Testis (tissue), 5 donors: ENCODE measurements around the gene KCNIP1. TPM values are rescaled to one million over a fixed set of nuclear protein-coding genes. Genes with fewer than 3 reads are reported as not detected.

Experiments
- DNase-seq: peaks from one replicate; pipeline ENCODE4 v3.0.0-alpha.2; 2019
- H3K27ac ChIP-seq, 2 donors: fragments of 200-600 bp; sonication (generic); one replicate each; pipeline ENCODE4 v1.5.1; 2019
- H3K27me3 ChIP-seq: fragments of 200-600 bp; sonication (generic); one replicate; pipeline ENCODE4 v1.5.1; 2019
- H3K36me3 ChIP-seq: fragments of 200-600 bp; sonication (generic); one replicate; pipeline ENCODE4 v1.5.1; 2017; ENCODE audit warnings: low read depth; ENCODE audit errors: missing control alignments
- H3K4me1 ChIP-seq: fragments of 200-600 bp; sonication (generic); one replicate; pipeline ENCODE4 v1.5.1; 2019
- H3K4me3 ChIP-seq, 2 donors: fragments of 200-600 bp; sonication (generic); one replicate each; pipeline ENCODE4 v1.5.1; 2017 to 2019
- H3K9me3 ChIP-seq: fragments of 200-600 bp; sonication (generic); one replicate; pipeline ENCODE4 v1.5.1; 2017
- CTCF ChIP-seq, 3 experiments: fragments of 450-650 bp in 2 of 3; fragments of 200-600 bp in 1 of 3; sonication (generic) in 1 of 3; IDR thresholded peaks; one replicate each; pipeline ENCODE4 v1.5.1; 2016 to 2019; ENCODE audit warnings: antibody characterized with exemption in 3 of 3, mild to moderate bottlenecking in 2 of 3, moderate library complexity in 1 of 3
- POLR2A ChIP-seq: fragments of 450-650 bp; IDR thresholded peaks from one replicate; pipeline ENCODE4 v1.6.1; 2017; ENCODE audit warnings: antibody characterized with exemption, mild to moderate bottlenecking, moderate library complexity
- WGBS, 2 donors: methylation state at CpG; one replicate each; pipeline ENCODE4 v1.1.5; 2018; 5-methylcytosine and 5-hydroxymethylcytosine counted together
- intact Hi-C: fragments of 100-400 bp; cut with DNase I; formaldehyde crosslinking; loops from one replicate; pipeline ENCODE4 v1.15.1; 2023; ENCODE audit warnings: low total_unique reads
- long read RNA-seq, 2 donors: transcript quantifications; one replicate each; lab custom pipeline, GENCODE V29; 2026
- polyA plus RNA-seq: library from polyadenylated mRNA; stranded (reverse); fragments of 350-450 nt; fragmentation: Illumina TruSeq; extraction: RNeasy Lipid Tissue Mini Kit (QIAGEN cat#74804); gene quantifications from one replicate; pipeline ENCODE4 v1.2.3, GENCODE V29; 2014; ENCODE audit warnings: low read depth, low replicate concordance; ENCODE audit not compliant: insufficient read depth
- total RNA-seq, 2 donors: library from RNA; depleted of rRNA; stranded (reverse); fragments of >200 nt; gene quantifications; one replicate each; pipeline ENCODE4 v1.2.3, GENCODE V29; 2016

The KCNIP1 gene
- total RNA-seq, result 10 to 100 TPM; 13.4 to 14.8 TPM
- 5.9 TPM for polyA plus RNA-seq
- long read RNA-seq, donor 1, result 0 reads
- long read RNA-seq, donor 2, result 0 reads

- no peak for TF ChIP-seq CTCF (IDR thresholded peaks at IDR 0.05)
- no peak for TF ChIP-seq POLR2A
- WGBS, 2 donors, result 9 to 10% methylated on average over 9 to 24 of the region's 65 CpGs
- Histone ChIP-seq H3K4me3 (peak within 1 kb of the TSS; percentile 43 to 44), H3K36me3 (no peaks in the 10 kb centered on the region), H3K27me3 (no peaks in the 10 kb centered on the region), H3K9me3 (no peaks in the 10 kb centered on the region), H3K27ac (peak within 1 kb of the TSS in 1 of 2 donors; percentile 24), H3K4me1 (peaks cover 14% of the 10 kb centered on the region)
- intact Hi-C loops, result no loop called here
- peak; percentile 53 for DNase-seq
These were observed at the start of gene KCNIP1 for GRCh38 chr5:170503990-170504596. TSS of gene KCNIP1 (plus strand) at chr5:170504020.

- H3K27me3 ChIP-seq, result no peaks in the 10 kb centered on the region
- H3K9me3 ChIP-seq, result no peaks in the 10 kb centered on the region
- 88 to 94% methylated on average over 1 of the region's 1 CpG for WGBS, 2 donors
- DNase-seq, result no peak
- no peaks in the 10 kb centered on the region for H3K4me1 ChIP-seq
- H3K4me3 ChIP-seq, result no peak overlapping the region
- H3K36me3 ChIP-seq, result no peaks in the 10 kb centered on the region
- intact Hi-C loops, result no loop called here
- no peak overlapping the region for H3K27ac ChIP-seq
- TF ChIP-seq POLR2A (no peak), CTCF (IDR thresholded peaks at IDR 0.05) (no peak)
These were observed 40.4 kb upstream of the KCNIP1 start for GRCh38 chr5:170463426-170463825.

GRCh38 chr5:170464280-170465127, 39.3 kb upstream of the KCNIP1 start:
- Histone ChIP-seq H3K27ac (no peak overlapping the region), H3K27me3 (no peaks in the 10 kb centered on the region), H3K4me3 (no peak overlapping the region), H3K9me3 (no peaks in the 10 kb centered on the region), H3K36me3 (no peaks in the 10 kb centered on the region), H3K4me1 (no peaks in the 10 kb centered on the region)
- DNase-seq, result no peak
- intact Hi-C loops, result no loop called here
- 82 to 87% methylated on average over 9 to 10 of the region's 10 CpGs for WGBS, 2 donors
- TF ChIP-seq CTCF (IDR thresholded peaks at IDR 0.05) (no peak), POLR2A (no peak)

- no peak overlapping the region for H3K4me3 ChIP-seq
- TF ChIP-seq POLR2A (no peak), CTCF (IDR thresholded peaks at IDR 0.05) (no peak)
- no peaks in the 10 kb centered on the region for H3K4me1 ChIP-seq
- H3K9me3 ChIP-seq, result no peaks in the 10 kb centered on the region
- 85 to 96% methylated on average over 3 of the region's 3 CpGs for WGBS, 2 donors
- intact Hi-C loops, result no loop called here
- no peak for DNase-seq
- H3K36me3 ChIP-seq, result no peaks in the 10 kb centered on the region
- H3K27ac ChIP-seq, result no peak overlapping the region
- H3K27me3 ChIP-seq, result no peaks in the 10 kb centered on the region
These were observed 37.3 kb upstream of the KCNIP1 start for GRCh38 chr5:170466553-170466952.
